ENCODE measurements around the gene PRSS16.
"Not testable (repeated sequence)": the region's sequence is repeated elsewhere in the genome, so short reads cannot be mapped to it uniquely, and the experiment has no call there.

PRSS16 gene

GRCh38 chr6:27247133-27247836 lies at the start of gene PRSS16:
Gene PRSS16, plus strand, starts transcription at chr6:27247701. Its CDS starts 37 bp downstream, at chr6:27247738.
- DNase-seq (ENCODE audit: low spot score) = no peak

GRCh38 chr6:27205375-27206278 lies 41.9 kb upstream of the PRSS16 start:
- DNase-seq (ENCODE audit: low spot score) = no peak

- DNase-seq (ENCODE audit: low spot score) = no peak
These were observed 40.7 kb upstream of the PRSS16 start for GRCh38 chr6:27206806-27207205.

GRCh38 chr6:27208042-27208441 lies 39.5 kb upstream of the PRSS16 start:
- no peak for DNase-seq (ENCODE audit: low spot score)

GRCh38 chr6:27209196-27209595 lies 38.3 kb upstream of the PRSS16 start:
- DNase-seq (ENCODE audit: low spot score) = no peak

GRCh38 chr6:27209659-27210269 lies 37.7 kb upstream of the PRSS16 start:
- DNase-seq (ENCODE audit: low spot score) = no peak

GRCh38 chr6:27213091-27213517 lies 34.4 kb upstream of the PRSS16 start:
- DNase-seq (ENCODE audit: low spot score) = not testable (repeated sequence)

- no peak for DNase-seq (ENCODE audit: low spot score)
These were observed 33.9 kb upstream of the PRSS16 start for GRCh38 chr6:27213544-27214125.

GRCh38 chr6:27214126-27214601 lies 33.3 kb upstream of the PRSS16 start:
- DNase-seq (ENCODE audit: low spot score) = no peak

GRCh38 chr6:27216874-27217273 lies 30.6 kb upstream of the PRSS16 start:
- no peak for DNase-seq (ENCODE audit: low spot score)

- DNase-seq (ENCODE audit: low spot score) = not testable (repeated sequence)
These were observed 24.5 kb upstream of the PRSS16 start for GRCh38 chr6:27222971-27223370.

- no peak for DNase-seq (ENCODE audit: low spot score)
These were observed 22.8 kb upstream of the PRSS16 start for GRCh38 chr6:27224729-27225128.

- no peak for DNase-seq (ENCODE audit: low spot score)
These were observed 18.5 kb upstream of the PRSS16 start for GRCh38 chr6:27228963-27229477.

GRCh38 chr6:27230758-27231111 lies 16.8 kb upstream of the PRSS16 start:
- no peak for DNase-seq (ENCODE audit: low spot score)

- DNase-seq (ENCODE audit: low spot score) = no peak
These were observed 12.9 kb upstream of the PRSS16 start for GRCh38 chr6:27234576-27234975.

GRCh38 chr6:27237089-27237803 lies 10.3 kb upstream of the PRSS16 start:
- peak; percentile 20 for DNase-seq (ENCODE audit: low spot score)

GRCh38 chr6:27238010-27238983 lies 9.2 kb upstream of the PRSS16 start:
- DNase-seq (ENCODE audit: low spot score) = peak; percentile 28

- no peak for DNase-seq (ENCODE audit: low spot score)
These were observed 8.2 kb upstream of the PRSS16 start for GRCh38 chr6:27239258-27239657.

GRCh38 chr6:27241443-27241842 lies 6.1 kb upstream of the PRSS16 start:
- DNase-seq (ENCODE audit: low spot score) = no peak

GRCh38 chr6:27242589-27243265 lies 4.8 kb upstream of the PRSS16 start:
- DNase-seq (ENCODE audit: low spot score) = no peak
